SU-DHL-6 (cell line): ENCODE results near the gene DIP2C.

ENCODE experiments used
- CTCF ChIP-seq: fragments of 200-600 bp; sonication (generic); IDR thresholded peaks from one replicate; pipeline ENCODE4 v1.5.1; 2017; ENCODE audit warnings: antibody characterized with exemption, mild to moderate bottlenecking, low read length, moderate library complexity; ENCODE audit not compliant: insufficient read depth, poor library complexity, severe bottlenecking
- EZH2phosphoT487 ChIP-seq: fragments of 200-600 bp; sonication (generic), shearing (Covaris generic); conservative IDR thresholded peaks from 2 replicates; pipeline ENCODE4 v1.6.1; 2018; ENCODE audit warnings: mild to moderate bottlenecking, antibody characterized with exemption, low read length, moderate library complexity, mixed read lengths

- TF ChIP-seq CTCF (no peak), EZH2phosphoT487 (no peak)
These were observed 384.4 kb downstream of the DIP2C start for GRCh38 chr10:305034-305433.
